ENCODE measurements around the gene GCAT. TPM values are rescaled to one million over a fixed set of nuclear protein-coding genes. Genes with fewer than 3 reads are reported as not detected.

GCAT gene
- total and polyA plus RNA-seq, 3 donors from 2014 or later = 21.4 to 40.6 (median 36.7) TPM

GRCh38 chr22:37823134-37823985, 15.6 kb downstream of the GCAT start, which contains the start of gene GALR3:
TSS of gene GALR3 (plus strand) at chr22:37823382. CDS start at chr22:37823407, 25 bp downstream.
- no peaks in the 10 kb centered on the region for H3K36me3 ChIP-seq (ENCODE audit: low read depth, missing control alignments)
- H3K9me3 ChIP-seq = no peaks in the 10 kb centered on the region
- no peak for TF ChIP-seq POLR2A (IDR thresholded peaks at IDR 0.05)
- no peak for TF ChIP-seq CTCF (IDR thresholded peaks at IDR 0.05)
- intact Hi-C loops (cut with DNase I; ENCODE audit: low total_unique reads) = no loop called here
- H3K27me3 ChIP-seq = no peaks in the 10 kb centered on the region
- H3K4me1 ChIP-seq = peaks cover 9% of the 10 kb centered on the region
- no peak within 1 kb of the TSS for H3K27ac ChIP-seq
- 64 to 71% methylated on average over 5 to 21 of the region's 21 CpGs for WGBS, 2 donors
- H3K4me3 ChIP-seq = no peak within 1 kb of the TSS
- no peak for DNase-seq

GRCh38 chr22:37824674-37825641, 17.2 kb downstream of the GCAT start:
- TF ChIP-seq CTCF (IDR thresholded peaks at IDR 0.05) = no peak
- no peak for TF ChIP-seq POLR2A (IDR thresholded peaks at IDR 0.05)
- peak overlapping the region in 1 of 2 donors; percentile 29 for H3K4me3 ChIP-seq
- DNase-seq = peak; percentile 49
- WGBS, 2 donors = 18 to 40% methylated on average over 2 to 91 of the region's 135 CpGs
- H3K4me1 ChIP-seq = no peaks in the 10 kb centered on the region
- intact Hi-C loops (cut with DNase I; ENCODE audit: low total_unique reads) = no loop called here
- no peaks in the 10 kb centered on the region for H3K36me3 ChIP-seq (ENCODE audit: low read depth, missing control alignments)
- no peaks in the 10 kb centered on the region for H3K9me3 ChIP-seq
- no peaks in the 10 kb centered on the region for H3K27me3 ChIP-seq
- H3K27ac ChIP-seq = peak overlapping the region in 1 of 2 donors; percentile 53

- intact Hi-C loops (cut with DNase I; ENCODE audit: low total_unique reads) = no loop called here
- H3K36me3 ChIP-seq (ENCODE audit: low read depth, missing control alignments) = no peaks in the 10 kb centered on the region
- H3K4me3 ChIP-seq = no peak overlapping the region
- no peaks in the 10 kb centered on the region for H3K4me1 ChIP-seq
- H3K27me3 ChIP-seq = no peaks in the 10 kb centered on the region
- H3K27ac ChIP-seq = peak overlapping the region; percentile 27 to 75
- no peaks in the 10 kb centered on the region for H3K9me3 ChIP-seq
- DNase-seq = peak; percentile 73
- TF ChIP-seq POLR2A (IDR thresholded peaks at IDR 0.05) = no peak
- no peak for TF ChIP-seq CTCF (IDR thresholded peaks at IDR 0.05)
- 38 to 45% methylated on average over 8 to 9 of the region's 9 CpGs for WGBS, 2 donors
Measured at GRCh38 chr22:37827056-37827455, 19.3 kb downstream of the GCAT start.

- H3K9me3 ChIP-seq = no peaks in the 10 kb centered on the region
- no peak overlapping the region for H3K4me3 ChIP-seq
- intact Hi-C loops (cut with DNase I; ENCODE audit: low total_unique reads) = no loop called here
- no peak overlapping the region for H3K27ac ChIP-seq
- no peaks in the 10 kb centered on the region for H3K27me3 ChIP-seq
- no peaks in the 10 kb centered on the region for H3K36me3 ChIP-seq (ENCODE audit: low read depth, missing control alignments)
- no peak for DNase-seq
- TF ChIP-seq CTCF (IDR thresholded peaks at IDR 0.05) (no peak), POLR2A (IDR thresholded peaks at IDR 0.05) (no peak)
- WGBS, 2 donors = 85 to 90% methylated on average over 9 to 14 of the region's 14 CpGs
- no peaks in the 10 kb centered on the region for H3K4me1 ChIP-seq
Measured at GRCh38 chr22:37830093-37830842, 22.5 kb downstream of the GCAT start.

All from testis (tissue), 3 donors.